GM10847 (cell line): ENCODE results near the gene SNX19.

Experiments
- POLR2A ChIP-seq: IDR thresholded peaks from 2 replicates; pipeline ENCODE4 v1.6.1; 2011; ENCODE audit not compliant: insufficient read length; ENCODE audit errors: extremely low read depth

SNX19 gene

GRCh38 chr11:130868086-130868710 is 48.1 kb downstream of the SNX19 start:
- TF ChIP-seq POLR2A: no peak

DNA sequence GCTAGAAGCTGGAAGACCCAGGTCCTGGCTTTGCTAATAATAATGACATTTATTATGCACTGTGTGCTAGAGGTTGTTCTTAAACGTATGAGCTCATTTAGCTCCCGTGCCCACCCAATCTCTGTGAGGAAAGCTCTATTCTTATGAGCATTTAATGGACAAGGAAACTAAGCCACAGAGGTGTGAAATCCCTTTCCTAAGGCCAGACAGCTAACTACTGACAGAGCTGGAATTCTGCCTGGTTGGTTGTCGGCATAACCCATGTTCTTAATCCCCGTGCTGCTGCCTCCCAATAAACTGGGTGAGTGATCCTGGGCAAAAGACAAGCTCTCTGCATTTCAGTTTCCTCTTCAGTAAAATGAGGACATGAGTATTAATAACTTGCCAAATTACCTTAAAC is 49.4 kb downstream of the SNX19 start:
- no peak for TF ChIP-seq POLR2A

DNA sequence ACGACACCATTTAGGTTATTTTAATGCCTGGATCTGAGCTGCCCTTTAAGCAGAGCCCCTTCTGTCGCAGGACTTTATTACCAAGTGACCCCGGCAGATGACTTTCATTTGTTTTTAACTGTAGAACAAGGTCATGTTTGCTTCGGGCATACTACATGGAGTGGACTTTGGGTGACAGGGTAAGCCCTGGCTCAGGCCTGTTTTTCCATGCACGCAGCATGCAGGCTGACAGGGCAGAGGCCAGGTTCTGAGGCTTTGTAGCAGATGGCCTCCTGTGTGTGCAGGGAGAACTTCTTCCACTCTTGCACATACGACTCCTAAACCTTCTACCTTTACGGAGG is 50.5 kb downstream of the SNX19 start:
- TF ChIP-seq POLR2A: no peak

- no peak for TF ChIP-seq POLR2A
These were observed 51.0 kb downstream of the SNX19 start for GRCh38 chr11:130865091-130865773.

DNA sequence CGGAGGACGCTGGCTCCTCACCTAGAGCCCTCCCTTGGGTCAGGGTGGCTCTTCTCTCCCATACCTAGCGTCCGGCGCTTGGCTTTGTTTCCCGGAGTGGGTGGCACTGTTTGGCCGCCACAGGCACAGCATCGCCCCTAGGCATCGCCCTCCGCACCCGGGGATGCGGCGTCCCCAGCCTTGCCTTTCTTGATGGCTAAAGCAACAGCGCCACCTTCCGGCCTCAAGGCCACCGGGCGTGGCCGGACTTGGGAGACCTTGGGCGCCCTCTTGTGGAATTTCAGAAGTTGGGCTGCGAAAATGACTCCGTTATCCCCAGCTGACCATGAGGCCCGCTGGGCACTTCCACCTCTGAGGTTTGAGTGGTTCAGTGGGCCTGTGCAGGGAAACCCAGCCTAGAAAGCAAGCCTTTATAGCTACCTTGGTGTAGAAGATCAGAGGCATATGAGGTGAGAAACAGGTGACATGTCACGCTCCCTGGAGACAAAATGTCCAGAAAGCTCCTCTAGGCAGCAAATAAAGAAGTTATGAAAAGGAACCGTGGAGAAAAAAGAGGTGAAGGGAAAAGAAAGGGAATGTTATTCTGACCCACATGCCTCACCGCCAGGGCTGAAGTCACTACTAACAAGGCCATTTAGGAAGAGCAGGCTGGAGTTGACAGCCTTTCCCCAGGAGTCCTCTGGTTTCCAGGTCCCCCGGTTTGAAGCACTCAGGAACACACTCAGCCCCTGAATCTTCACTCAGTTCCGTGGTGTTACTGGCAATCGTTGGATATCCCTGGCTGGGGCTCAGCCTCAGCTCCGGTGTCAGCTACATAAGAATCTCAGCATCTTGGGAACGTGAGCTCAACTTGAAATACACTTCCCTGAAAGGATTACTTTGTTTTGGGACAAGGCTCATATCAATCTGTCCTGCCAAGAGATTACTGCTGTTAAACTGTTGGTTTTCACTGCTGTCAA is 54.1 kb downstream of the SNX19 start:
- no peak for TF ChIP-seq POLR2A

DNA sequence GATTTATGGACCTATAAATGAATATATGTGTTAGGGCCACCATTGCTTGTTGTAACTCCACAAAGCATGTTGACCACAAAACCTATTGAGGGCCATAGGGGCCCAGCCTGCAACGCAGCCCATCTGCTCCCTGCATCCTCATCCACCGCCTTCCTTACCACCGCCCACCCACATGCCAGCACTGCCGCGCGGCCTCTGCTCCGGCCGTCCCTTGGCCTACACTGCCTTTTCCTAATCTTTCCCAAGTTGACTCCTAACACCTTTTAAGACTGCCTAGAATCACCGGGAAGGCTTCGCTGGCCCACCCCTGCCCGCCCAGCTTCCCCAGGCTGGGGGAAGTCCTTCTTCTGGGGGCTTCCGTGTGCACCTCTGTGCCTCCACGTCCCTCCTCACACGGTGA is 55.0 kb downstream of the SNX19 start:
- no peak for TF ChIP-seq POLR2A

- no peak for TF ChIP-seq POLR2A
These were observed 56.4 kb downstream of the SNX19 start for GRCh38 chr11:130859886-130860285.

GRCh38 chr11:130858215-130858614 is 58.1 kb downstream of the SNX19 start:
- TF ChIP-seq POLR2A: no peak

DNA sequence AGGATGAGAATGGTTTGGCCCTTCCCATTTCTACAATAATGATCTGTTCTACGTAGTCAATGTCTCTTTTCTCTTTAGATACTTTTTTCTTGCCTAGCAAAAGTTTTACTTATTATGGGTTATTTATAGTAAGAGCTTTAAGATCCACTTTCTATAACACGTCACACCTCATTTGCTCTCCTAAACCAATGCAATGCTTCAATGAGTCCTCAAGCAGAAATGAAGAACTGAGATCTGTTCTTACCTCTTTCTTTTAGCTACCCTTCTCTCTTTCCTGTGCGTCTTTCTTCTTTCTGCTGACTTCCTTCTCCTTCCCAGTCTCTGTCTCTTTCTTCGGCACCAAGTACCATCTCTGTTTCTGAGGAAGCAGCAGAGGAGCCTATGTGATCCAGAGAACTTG is 61.8 kb downstream of the SNX19 start:
- no peak for TF ChIP-seq POLR2A

GRCh38 chr11:130852589-130852988 is 63.7 kb downstream of the SNX19 start:
- TF ChIP-seq POLR2A: no peak

- TF ChIP-seq POLR2A: no peak
These were observed 65.9 kb downstream of the SNX19 start for GRCh38 chr11:130850185-130850944.

DNA sequence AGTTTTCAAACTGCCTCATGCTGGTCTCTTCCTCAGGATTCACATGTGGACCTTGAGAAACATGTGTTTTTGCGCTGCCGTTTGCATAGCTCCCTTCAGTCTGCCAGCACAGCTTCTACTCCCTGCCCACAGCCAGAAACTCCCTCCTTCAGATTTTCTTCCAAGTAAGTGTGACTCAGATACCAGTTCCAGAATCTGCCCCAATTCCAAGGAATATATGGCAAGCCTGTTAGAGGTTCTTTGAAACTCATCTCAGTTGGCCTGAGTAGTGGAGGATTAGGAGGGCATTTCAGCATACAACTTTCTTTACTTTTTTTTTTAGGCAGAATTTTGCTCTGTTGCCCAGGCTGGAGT is 67.1 kb downstream of the SNX19 start:
- TF ChIP-seq POLR2A: no peak

DNA sequence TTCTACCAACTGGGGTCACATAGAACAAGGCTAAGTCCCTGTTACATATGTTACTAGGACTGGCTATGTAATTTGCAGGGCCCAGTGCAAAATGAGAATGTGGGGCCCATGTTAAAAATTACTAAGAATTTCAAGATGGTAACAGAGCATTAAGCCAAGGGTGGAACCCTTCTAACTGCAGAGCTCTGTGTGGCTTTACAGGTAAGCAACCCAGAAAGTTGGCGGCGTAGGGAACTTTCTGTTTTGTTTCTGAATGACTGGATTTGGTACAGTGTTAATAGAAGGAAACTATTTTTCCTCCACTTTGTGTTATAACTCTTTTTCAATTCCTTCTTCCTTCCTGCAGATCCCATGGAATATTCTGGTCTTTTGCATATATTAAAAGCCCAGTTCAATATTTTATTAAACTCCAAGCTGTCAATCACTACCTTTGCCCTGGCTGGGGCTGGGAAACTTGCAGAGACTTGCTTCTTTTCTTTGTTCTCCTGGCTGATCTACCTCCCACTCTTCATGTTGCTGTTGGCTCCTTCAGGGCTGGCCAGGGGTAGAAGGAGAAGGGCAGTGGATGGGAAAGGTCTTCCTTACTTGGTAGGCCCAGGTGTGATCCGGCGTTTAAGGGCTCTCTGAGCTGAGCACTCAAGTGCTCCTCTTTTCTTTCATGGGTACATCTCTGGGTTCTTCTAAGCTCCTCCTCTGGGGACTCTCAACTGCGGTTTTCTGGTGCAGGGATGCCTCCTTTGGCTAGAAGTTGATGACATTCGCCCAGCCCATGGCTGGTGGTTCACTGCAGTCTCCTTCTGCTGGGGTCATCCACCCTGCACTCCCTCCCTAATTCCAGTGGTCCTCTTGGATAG is 67.7 kb downstream of the SNX19 start:
- TF ChIP-seq POLR2A: no peak

GRCh38 chr11:130847517-130847916 is 68.8 kb downstream of the SNX19 start:
- TF ChIP-seq POLR2A: no peak
